Effector memory CD4-positive, alpha-beta T cell (primary cell): ENCODE results near the gene FMOD.

ENCODE experiments used
- DNase-seq, 3 donors: peaks; one replicate each; pipeline ENCODE4 v3.0.0-alpha.2; 2020
- H3K27ac ChIP-seq: 2 replicates; pipeline ENCODE4 v1.7.0; 2013; ENCODE audit warnings: mild to moderate bottlenecking, low read length, moderate library complexity; ENCODE audit not compliant: insufficient read depth, poor library complexity, severe bottlenecking
- H3K27me3 ChIP-seq: replicated peaks from 2 replicates; pipeline ENCODE4 v1.7.0; 2013; ENCODE audit warnings: mild to moderate bottlenecking, low read length; ENCODE audit not compliant: insufficient read depth, control insufficient read depth, poor library complexity, severe bottlenecking
- H3K36me3 ChIP-seq: 2 replicates; pipeline ENCODE4 v1.7.0; 2013; ENCODE audit warnings: mild to moderate bottlenecking, low read length, moderate library complexity; ENCODE audit not compliant: control insufficient read depth, insufficient read depth
- H3K4me1 ChIP-seq: 2 replicates; pipeline ENCODE4 v1.7.0; 2013; ENCODE audit warnings: low read length, mild to moderate bottlenecking; ENCODE audit not compliant: control insufficient read depth, insufficient read depth, poor library complexity, severe bottlenecking
- H3K4me3 ChIP-seq: 2 replicates; pipeline ENCODE4 v1.7.0; 2013; ENCODE audit warnings: low read length, low read depth, mild to moderate bottlenecking; ENCODE audit not compliant: insufficient read depth, poor library complexity, severe bottlenecking
- H3K9me3 ChIP-seq: 2 replicates; pipeline ENCODE4 v1.7.0; 2013; ENCODE audit warnings: mild to moderate bottlenecking, low read length, moderate library complexity; ENCODE audit not compliant: control insufficient read depth

The FMOD gene

DNA sequence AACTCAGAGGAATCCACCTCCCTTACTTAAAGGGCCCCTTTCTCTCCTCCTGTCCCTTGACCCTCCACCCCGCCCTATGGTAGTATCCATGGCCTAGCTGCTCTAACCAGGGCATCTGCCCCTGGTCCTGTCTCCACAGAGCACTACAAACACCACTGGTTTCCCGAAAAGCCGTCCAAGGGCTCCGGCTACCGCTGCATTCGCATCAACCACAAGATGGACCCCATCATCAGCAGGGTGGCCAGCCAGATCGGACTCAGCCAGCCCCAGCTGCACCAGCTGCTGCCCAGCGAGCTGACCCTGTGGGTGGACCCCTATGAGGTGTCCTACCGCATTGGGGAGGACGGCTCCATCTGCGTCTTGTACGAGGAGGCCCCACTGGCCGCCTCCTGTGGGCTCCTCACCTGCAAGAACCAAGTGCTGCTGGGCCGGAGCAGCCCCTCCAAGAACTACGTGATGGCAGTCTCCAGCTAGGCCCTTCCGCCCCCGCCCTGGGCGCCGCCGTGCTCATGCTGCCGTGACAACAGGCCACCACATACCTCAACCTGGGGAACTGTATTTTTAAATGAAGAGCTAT lies 43.9 kb downstream of the FMOD start:
- Histone ChIP-seq H3K27ac (peak overlapping the region; percentile 99), H3K4me1 (peaks cover 42% of the 10 kb centered on the region), H3K9me3 (no peaks in the 10 kb centered on the region), H3K4me3 (peak overlapping the region; percentile 71), H3K36me3 (peaks cover 45% of the 10 kb centered on the region), H3K27me3 (no peaks in the 10 kb centered on the region)
- DNase-seq = no peak

DNA sequence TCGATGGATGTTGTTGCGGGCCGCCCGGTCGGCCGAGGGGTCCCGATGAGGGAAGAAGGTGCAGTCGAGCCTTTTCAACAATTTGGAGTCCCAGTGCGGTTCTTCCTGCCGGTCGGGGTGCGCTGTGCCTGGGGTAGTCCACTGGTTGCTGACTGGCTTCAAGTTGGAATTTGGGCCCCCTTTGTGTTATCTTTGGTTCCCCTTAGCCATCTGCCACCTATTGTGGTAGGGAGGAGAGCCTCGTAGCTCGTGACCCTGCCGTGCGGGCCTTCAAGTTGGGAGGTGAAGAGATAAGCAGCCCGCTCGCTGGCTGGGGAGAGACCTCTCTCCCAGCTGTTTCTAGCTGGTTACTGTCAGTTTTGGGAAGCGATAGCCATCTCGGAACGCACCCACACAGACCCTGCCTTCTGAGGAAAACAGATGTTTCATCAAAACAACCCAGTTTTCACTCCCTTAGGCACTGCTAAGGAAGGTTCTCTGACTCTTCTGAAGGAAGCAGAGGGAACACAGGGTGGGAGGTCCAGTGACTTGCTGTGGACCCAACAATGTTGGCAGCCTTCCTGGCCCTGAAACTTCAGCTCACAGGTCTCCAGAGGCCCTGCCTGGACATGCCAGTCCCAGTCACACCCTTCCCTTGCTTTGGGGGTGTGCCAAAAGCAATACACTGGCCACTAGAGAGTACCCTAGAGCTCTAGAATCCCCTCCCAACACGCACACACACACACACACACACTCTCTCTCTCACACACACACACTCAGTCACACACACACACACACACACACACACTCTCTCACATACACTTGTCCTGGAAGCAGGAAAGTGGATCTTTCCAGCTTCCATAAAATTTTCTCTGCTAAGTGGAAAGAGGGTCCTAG lies 44.6 kb downstream of the FMOD start:
- Histone ChIP-seq H3K27ac (peak overlapping the region; percentile 99), H3K27me3 (no peaks in the 10 kb centered on the region), H3K4me1 (peaks cover 39% of the 10 kb centered on the region), H3K4me3 (peak overlapping the region; percentile 71), H3K36me3 (peaks cover 45% of the 10 kb centered on the region), H3K9me3 (no peaks in the 10 kb centered on the region)
- DNase-seq = no peak

DNA sequence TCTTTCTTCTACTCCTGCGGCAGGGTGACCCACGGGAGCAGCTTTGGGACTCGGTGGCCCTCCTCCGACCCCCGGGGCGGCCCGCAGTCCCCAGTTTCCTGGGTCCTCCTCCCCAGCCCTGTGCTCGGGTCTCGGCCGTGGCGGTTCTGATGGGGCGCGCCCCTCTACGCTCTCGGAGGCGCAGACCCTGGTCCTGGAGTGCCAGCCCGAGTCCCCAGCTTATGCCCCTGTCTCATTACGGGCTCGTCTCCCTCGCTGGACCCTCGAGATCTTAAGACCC lies 45.2 kb downstream of the FMOD start:
- DNase-seq = no peak
- H3K36me3 ChIP-seq = peaks cover 45% of the 10 kb centered on the region
- no peaks in the 10 kb centered on the region for H3K9me3 ChIP-seq
- peak overlapping the region; percentile 71 for H3K4me3 ChIP-seq
- H3K27ac ChIP-seq = peak overlapping the region; percentile 99
- H3K4me1 ChIP-seq = peaks cover 39% of the 10 kb centered on the region
- H3K27me3 ChIP-seq = no peaks in the 10 kb centered on the region

DNA sequence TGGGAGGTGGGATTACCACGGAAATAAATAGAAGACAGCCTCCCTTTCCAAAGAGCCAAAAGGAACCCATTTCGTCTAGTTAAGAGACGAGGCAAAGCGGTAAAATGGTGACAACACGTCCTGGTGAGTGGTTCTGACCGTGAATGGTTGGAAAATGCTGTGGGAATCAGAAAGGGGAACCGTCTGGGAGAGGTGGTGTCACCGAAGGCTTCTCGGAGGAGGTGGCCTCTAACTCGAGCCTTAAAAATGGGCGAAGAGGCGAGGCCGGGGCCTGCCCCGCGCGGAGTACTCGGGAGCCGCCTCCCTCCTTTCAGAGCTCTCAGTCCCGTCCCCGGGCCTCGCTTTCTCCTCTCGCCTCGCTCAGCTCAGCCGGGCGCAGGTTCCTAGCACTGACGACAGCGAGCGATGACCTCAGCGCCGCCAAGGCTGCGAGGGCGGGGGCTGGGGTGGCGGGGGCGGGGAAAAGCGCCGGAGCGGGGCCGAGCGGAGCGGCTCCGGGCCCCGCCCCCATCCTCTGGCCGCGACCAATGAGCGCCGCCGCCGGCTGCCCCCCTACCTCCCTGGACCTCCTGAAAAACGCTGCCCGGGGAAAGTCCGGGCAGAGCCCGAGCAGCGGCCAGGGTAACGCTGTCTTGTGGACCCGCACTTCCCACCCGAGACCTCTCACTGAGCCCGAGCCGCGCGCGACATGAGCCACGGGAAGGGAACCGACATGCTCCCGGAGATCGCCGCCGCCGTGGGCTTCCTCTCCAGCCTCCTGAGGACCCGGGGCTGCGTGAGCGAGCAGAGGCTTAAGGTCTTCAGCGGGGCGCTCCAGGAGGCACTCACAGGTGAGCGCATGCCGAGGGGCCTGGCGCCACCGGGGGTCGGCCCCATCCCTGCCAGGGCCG lies 45.8 kb downstream of the FMOD start, which contains the start of gene BTG2:
Gene BTG2, plus strand, starts transcription at position 601 of the 890 bp plus-strand sequence. Its CDS starts 88 bp downstream, at position 689.
- H3K27me3 ChIP-seq = no peaks in the 10 kb centered on the region
- peaks cover 36% of the 10 kb centered on the region for H3K4me1 ChIP-seq
- peak; percentile 87 to 91 (median 89) for DNase-seq

DNA sequence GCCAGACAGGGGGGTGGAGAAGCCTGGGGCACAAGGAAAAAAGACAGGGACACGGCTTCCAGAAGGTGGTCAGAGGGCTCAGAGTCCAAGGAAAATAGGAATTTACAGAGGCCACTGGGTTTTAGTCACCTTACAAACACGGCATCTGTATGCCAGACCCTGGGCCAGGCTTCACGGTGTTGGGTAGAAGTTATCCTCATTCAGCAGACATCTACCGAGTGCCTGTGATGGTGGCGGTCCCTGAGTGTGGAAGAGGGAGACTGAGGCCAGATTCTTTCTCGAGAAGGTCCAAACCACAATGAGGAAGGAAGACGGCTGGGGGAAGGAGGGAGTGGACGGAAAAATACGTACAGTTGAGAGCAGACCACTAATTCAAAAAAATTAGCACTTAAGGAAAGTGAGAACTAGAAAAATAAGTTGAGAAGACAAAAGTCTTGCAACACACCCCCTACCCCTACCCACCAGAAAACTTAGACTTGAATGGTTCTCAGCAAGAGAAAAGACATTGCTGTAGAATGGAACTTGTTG lies 46.5 kb downstream of the FMOD start:
- DNase-seq = no peak
- Histone ChIP-seq H3K36me3 (peaks cover 34% of the 10 kb centered on the region), H3K27me3 (no peaks in the 10 kb centered on the region), H3K4me1 (peaks cover 29% of the 10 kb centered on the region), H3K9me3 (no peaks in the 10 kb centered on the region), H3K4me3 (peak overlapping the region; percentile 50), H3K27ac (peak overlapping the region; percentile 99)

More for the DNA sequence above, 45.8 kb downstream of the FMOD start, which contains the start of gene BTG2:
- Histone ChIP-seq H3K4me3 (peak within 1 kb of the TSS; percentile 71), H3K27ac (peak within 1 kb of the TSS; percentile 99), H3K36me3 (peaks cover 41% of the 10 kb centered on the region), H3K9me3 (no peaks in the 10 kb centered on the region)

DNA sequence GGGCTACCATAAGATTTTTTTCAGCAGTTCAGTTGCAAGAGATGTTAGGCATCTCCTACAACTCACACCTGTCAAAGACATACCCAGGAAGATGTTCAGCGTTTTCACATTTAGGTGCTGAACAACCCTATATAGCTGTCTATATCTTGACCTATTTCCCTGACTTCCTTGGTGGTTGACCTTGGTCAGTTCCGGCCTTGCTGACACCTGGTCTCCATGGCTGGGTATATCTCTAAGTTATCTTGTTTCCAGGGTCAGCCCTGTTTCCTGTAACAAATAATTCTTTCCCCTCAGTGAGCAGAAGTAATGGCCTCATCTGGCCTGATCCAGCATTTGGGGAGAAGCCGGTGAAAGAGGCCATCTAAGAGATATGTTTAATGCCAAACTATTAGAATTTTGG lies 48.0 kb downstream of the FMOD start:
- H3K4me3 ChIP-seq = no peak overlapping the region
- H3K4me1 ChIP-seq = peaks cover 15% of the 10 kb centered on the region
- H3K36me3 ChIP-seq = peaks cover 19% of the 10 kb centered on the region
- no peak for DNase-seq
- no peaks in the 10 kb centered on the region for H3K9me3 ChIP-seq
- H3K27me3 ChIP-seq = no peaks in the 10 kb centered on the region
- no peak overlapping the region for H3K27ac ChIP-seq

DNA sequence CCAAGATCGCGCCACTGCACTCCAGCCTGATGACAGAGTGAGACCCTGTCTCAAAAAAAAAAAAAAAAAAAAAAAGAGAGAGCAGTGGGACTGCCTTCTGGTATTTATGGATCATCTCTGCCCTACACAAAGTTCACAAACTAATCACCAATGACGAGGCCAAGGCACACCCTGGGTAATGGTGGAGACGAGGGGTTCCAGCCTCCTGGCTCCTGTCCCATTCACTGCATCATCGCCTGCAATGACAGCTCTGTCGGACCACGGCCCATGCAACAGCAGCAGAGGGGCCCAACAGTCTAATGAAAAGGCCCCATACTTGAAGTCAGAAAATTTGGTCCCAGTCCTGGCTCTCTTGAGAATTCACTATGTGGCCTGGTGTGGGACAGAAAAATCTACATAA lies 48.5 kb downstream of the FMOD start:
- Histone ChIP-seq H3K4me3 (no peak overlapping the region), H3K36me3 (peaks cover 15% of the 10 kb centered on the region), H3K9me3 (no peaks in the 10 kb centered on the region), H3K27ac (no peak overlapping the region), H3K27me3 (no peaks in the 10 kb centered on the region), H3K4me1 (peaks cover 10% of the 10 kb centered on the region)
- no peak for DNase-seq

DNA sequence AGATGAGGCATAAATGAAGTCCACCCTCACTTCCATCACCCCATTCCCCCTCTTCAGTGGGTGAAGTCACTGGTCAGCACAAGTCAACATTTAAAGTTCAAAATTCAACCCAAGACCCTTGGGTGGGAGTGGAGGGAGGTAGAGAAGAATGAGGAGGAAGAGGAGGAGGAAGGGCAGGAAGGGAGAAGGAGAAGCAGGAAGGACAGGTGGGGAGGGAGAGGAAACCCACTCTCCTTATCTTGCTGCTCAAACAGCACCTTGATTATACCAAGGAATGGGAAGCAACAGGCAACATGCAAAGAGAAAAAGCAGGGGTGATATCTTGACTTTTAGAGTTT lies 49.6 kb downstream of the FMOD start:
- peaks cover 7% of the 10 kb centered on the region for H3K36me3 ChIP-seq
- H3K4me1 ChIP-seq = peaks cover 9% of the 10 kb centered on the region
- H3K4me3 ChIP-seq = no peak overlapping the region
- no peaks in the 10 kb centered on the region for H3K9me3 ChIP-seq
- H3K27me3 ChIP-seq = no peaks in the 10 kb centered on the region
- no peak for DNase-seq
- no peak overlapping the region for H3K27ac ChIP-seq

DNA sequence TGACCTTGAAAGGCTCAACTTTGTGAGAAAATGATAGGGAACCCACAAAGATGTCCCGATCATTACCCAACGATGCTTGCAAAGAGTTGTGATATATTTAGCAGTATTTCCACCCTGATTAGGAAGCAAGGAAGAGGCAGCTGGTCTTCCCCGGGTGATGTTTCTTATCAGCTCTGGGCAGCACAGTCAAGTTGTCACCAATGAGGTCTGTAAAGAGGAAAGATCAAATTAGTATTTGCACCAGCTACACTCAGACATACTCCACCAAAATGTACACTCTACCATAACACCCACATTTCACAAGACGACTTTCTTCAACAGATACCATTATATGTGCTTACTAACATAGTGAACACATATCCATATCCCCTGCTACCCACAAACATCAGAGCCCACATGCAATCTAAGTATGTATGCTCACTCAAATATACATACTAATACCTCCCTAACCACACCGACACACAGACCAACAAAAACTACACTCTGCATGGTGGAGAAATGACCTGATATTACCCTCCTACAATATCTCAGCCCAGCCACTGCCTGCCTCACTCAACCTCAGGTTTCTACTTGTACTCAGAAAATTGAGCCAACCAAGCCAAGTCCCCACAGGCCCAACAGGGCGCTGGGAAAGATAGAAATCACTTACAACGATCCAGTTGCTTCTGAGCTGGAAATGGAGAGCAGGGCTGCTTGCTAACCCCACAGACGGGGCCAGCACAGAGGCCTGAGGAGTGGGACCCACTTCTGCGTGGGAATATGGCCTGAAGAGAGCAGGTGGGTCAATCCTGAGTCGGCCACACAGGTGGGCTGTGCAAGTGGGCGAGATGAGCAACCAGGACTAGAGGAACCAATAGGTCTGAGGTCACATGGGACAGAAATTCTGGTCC lies 50.2 kb downstream of the FMOD start:
- H3K4me3 ChIP-seq = no peak overlapping the region
- peaks cover 9% of the 10 kb centered on the region for H3K4me1 ChIP-seq
- DNase-seq = no peak
- H3K27me3 ChIP-seq = no peaks in the 10 kb centered on the region
- no peak overlapping the region for H3K27ac ChIP-seq
- H3K36me3 ChIP-seq = peaks cover 2% of the 10 kb centered on the region
- H3K9me3 ChIP-seq = no peaks in the 10 kb centered on the region
